Retinal pigment epithelial cell (primary cell): Measurements from ENCODE around the gene IL27RA.

ENCODE experiments used
- DNase-seq: peaks from one replicate; pipeline ENCODE4 v3.0.0-alpha.2; 2010; ENCODE audit warnings: low read depth
- H3K4me3 ChIP-seq: 2 replicates; pipeline ENCODE4 v1.5.1; 2011; ENCODE audit warnings: mild to moderate bottlenecking, low read length, control low read depth, moderate library complexity
- TF ChIP-seq, protein P1 (sequence below): conservative IDR thresholded peaks from 2 replicates; pipeline ENCODE4 v1.5.1; 2011; ENCODE audit warnings: low read depth, low read length, control low read depth, inconsistent platforms

IL27RA gene

DNA sequence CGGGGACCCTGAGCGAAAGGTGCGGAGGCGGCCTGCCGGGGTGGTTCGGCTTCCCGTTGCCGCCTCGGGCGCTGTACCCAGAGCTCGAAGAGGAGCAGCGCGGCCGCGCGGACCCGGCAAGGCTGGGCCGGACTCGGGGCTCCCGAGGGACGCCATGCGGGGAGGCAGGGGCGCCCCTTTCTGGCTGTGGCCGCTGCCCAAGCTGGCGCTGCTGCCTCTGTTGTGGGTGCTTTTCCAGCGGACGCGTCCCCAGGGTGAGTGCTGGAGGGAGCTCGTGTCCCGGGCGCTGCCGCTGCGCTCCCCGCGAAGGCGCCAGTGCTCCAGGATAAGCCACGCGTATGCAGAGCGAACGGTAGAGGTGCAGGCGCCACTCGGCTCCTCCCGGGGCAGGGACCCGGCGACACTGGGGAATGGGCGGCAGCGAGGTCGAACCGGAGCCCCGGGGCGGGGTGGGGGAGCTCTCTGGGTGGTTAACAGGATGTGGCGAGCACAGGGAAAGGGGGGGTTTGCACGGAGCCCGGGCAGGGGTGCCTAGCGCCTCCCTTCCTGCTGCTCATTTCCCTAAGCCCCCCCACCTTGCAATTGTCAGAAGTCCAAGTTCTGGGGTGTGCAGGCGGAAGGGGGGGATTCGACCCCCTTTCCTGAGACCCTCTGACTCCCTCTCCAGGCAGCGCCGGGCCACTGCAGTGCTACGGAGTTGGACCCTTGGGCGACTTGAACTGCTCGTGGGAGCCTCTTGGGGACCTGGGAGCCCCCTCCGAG is at the start of gene IL27RA:
Gene IL27RA (plus strand): TSS at position 44 of the 762 bp plus-strand sequence. CDS start 111 bp downstream, at position 155.
- no peak for DNase-seq
- peak within 1 kb of the TSS; percentile 58 for H3K4me3 ChIP-seq
- TF ChIP-seq, protein P1, sequence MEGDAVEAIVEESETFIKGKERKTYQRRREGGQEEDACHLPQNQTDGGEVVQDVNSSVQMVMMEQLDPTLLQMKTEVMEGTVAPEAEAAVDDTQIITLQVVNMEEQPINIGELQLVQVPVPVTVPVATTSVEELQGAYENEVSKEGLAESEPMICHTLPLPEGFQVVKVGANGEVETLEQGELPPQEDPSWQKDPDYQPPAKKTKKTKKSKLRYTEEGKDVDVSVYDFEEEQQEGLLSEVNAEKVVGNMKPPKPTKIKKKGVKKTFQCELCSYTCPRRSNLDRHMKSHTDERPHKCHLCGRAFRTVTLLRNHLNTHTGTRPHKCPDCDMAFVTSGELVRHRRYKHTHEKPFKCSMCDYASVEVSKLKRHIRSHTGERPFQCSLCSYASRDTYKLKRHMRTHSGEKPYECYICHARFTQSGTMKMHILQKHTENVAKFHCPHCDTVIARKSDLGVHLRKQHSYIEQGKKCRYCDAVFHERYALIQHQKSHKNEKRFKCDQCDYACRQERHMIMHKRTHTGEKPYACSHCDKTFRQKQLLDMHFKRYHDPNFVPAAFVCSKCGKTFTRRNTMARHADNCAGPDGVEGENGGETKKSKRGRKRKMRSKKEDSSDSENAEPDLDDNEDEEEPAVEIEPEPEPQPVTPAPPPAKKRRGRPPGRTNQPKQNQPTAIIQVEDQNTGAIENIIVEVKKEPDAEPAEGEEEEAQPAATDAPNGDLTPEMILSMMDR, result peak; percentile 75

DNA sequence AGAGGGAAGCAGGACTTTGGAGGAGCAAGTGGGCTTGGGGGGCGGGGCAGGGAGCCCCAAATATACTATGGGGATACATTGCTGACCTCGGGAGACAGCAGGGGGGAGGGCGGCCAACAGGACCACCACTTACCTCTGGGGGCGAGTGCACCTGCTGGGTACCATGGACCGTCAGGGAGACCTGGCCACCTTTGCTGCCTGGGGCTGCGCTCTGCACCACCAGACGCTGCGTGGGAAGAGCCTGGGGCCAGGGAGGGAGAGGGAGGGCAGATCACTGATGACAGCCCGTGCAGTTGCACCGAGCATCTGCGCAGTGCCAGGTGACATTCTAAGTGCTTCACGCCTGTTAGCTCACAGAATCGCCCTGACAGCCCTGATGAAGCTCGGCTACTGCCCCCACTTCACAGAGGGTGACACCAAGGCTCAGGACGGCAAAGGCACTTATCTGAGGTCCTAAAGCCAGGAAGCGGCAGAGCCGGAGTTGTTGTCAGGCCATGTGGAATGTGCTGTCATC is 49.5 kb upstream of the IL27RA start:
- TF ChIP-seq, protein P1, result no peak
- H3K4me3 ChIP-seq, result no peak overlapping the region
- DNase-seq, result no peak

DNA sequence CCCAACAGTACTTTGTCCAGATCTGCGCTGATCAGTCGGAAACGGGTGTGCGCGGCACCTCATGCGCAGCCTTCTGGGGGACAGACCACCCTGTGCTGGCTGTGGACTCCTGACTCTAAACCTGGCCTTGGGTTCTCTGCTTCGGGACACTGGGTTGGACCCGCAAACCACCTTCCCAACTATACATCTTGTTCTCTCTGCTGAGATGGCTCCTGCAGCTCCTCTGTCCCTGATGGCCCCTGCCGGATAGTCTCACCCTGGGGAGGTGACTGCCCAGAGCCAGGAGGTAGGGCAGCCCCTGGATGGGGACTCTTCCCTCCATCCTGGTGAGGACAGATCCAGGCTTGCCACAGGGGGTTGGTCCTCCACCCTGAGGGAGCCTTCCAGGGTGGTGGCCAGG is 48.8 kb upstream of the IL27RA start:
- TF ChIP-seq, protein P1, result no peak
- H3K4me3 ChIP-seq, result no peak overlapping the region
- DNase-seq, result no peak

GRCh38 chr19:13983213-13983889 is 48.2 kb upstream of the IL27RA start:
- H3K4me3 ChIP-seq, result no peak overlapping the region
- TF ChIP-seq, protein P1, result no peak
- DNase-seq, result no peak

- DNase-seq, result no peak
- TF ChIP-seq, protein P1, result no peak
- H3K4me3 ChIP-seq, result no peak overlapping the region
These were observed 47.4 kb upstream of the IL27RA start for GRCh38 chr19:13984186-13984585.

DNA sequence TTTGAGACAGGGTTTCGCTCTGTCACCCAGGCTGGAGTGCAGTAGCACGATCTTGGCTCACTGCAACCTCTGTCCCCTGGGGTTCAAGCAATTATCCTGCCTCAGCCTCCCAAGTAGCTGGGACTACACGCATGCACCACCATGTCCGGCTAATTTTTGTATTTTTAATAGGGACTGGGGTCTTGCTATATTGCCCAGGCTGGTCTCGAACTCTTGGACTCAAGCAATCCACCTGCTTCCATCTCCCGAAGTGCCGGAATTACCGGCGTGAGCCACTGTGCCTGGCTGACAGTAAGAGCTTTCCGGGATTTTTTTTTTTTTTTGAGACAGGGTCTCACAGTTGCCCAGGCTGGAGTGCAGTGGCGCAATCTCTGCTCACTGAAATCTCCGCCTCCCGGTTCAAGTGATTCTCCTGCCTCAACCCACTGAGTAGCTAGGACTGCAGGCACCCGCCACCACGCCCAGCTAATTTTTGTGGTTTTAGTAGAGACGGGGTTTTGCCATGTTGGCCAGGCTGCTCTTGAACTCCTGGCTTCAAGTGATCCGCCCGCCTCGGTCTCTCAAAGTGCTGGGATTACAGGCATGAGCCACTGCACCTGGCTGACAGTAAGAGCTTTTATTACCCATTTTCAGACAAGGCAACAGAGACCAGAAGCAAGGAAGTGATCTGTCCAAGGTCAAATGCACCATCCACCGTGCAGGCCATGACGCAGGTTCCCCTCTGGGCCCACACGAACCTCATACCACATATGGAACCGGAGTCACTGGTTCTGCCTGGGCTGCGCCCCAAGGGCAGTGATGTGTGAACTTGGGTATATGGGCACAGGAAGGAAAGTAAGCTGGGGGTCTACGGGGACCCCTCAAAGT is 46.5 kb upstream of the IL27RA start:
- DNase-seq, result no peak
- TF ChIP-seq, protein P1, result no peak
- no peak overlapping the region for H3K4me3 ChIP-seq
